Mesothelial cell of epicardium (in vitro differentiated cells): ENCODE measurements around the gene MPZL1. TPM values are rescaled to one million over a fixed set of nuclear protein-coding genes. Genes with fewer than 3 reads are reported as not detected.

Experiments
- DNase-seq, 2 experiments: peaks; one replicate each; pipeline ENCODE4 v3.0.0; 2021; ENCODE audit warnings: low spot score in 2 of 2; ENCODE audit not compliant: unreplicated experiment in 2 of 2
- H3K27ac Mint-ChIP-seq: 2 replicates; pipeline ENCODE4 v1.8.0; 2021; ENCODE audit warnings: mixed read lengths
- H3K27me3 Mint-ChIP-seq: 2 replicates; pipeline ENCODE4 v1.8.0; 2021; ENCODE audit warnings: low read depth, mixed read lengths
- H3K36me3 Mint-ChIP-seq: 2 replicates; pipeline ENCODE4 v1.8.0; 2021; ENCODE audit warnings: mixed read lengths
- H3K4me1 Mint-ChIP-seq: 2 replicates; pipeline ENCODE4 v1.8.0; 2021; ENCODE audit warnings: mixed read lengths
- H3K4me3 Mint-ChIP-seq: 2 replicates; pipeline ENCODE4 v1.8.0; 2021; ENCODE audit warnings: mild to moderate bottlenecking, moderate library complexity, mixed read lengths
- H3K9me3 Mint-ChIP-seq: 2 replicates; pipeline ENCODE4 v1.8.0; 2021; ENCODE audit warnings: mixed read lengths
- CTCF ChIP-seq: fragments of 200-600 bp; sonication (generic); IDR thresholded peaks from one replicate; pipeline ENCODE4 v1.5.0; 2021; ENCODE audit warnings: antibody characterized with exemption; ENCODE audit not compliant: unreplicated experiment
- total RNA-seq: library from RNA; stranded (reverse); gene quantifications from 3 replicates; pipeline ENCODE4 v1.2.1, GENCODE V29; 2021

The MPZL1 gene
- total RNA-seq, 1 donor from 2014 or later, result 138 TPM

- TF ChIP-seq CTCF, result no peak
- no peaks in the 10 kb centered on the region for H3K27me3 Mint-ChIP-seq
- H3K4me1 Mint-ChIP-seq, result peaks cover 15% of the 10 kb centered on the region
- no peak for DNase-seq
- H3K9me3 Mint-ChIP-seq, result no peaks in the 10 kb centered on the region
- H3K4me3 Mint-ChIP-seq, result no peak overlapping the region
- H3K36me3 Mint-ChIP-seq, result peaks cover 4% of the 10 kb centered on the region
- peak overlapping the region; percentile 76 for H3K27ac Mint-ChIP-seq
Measured at GRCh38 chr1:167756730-167757405, 35.1 kb downstream of the MPZL1 start.

- Mint-ChIP-seq H3K27ac (no peak overlapping the region), H3K4me1 (peaks cover 14% of the 10 kb centered on the region), H3K4me3 (no peak overlapping the region), H3K9me3 (no peaks in the 10 kb centered on the region), H3K36me3 (peaks cover 4% of the 10 kb centered on the region), H3K27me3 (no peaks in the 10 kb centered on the region)
- no peak for TF ChIP-seq CTCF
- no peak for DNase-seq
Measured at GRCh38 chr1:167757433-167758309, 35.9 kb downstream of the MPZL1 start.

GRCh38 chr1:167761400-167761799, 39.6 kb downstream of the MPZL1 start:
- peaks cover 16% of the 10 kb centered on the region for H3K4me1 Mint-ChIP-seq
- H3K9me3 Mint-ChIP-seq, result no peaks in the 10 kb centered on the region
- peaks cover 10% of the 10 kb centered on the region for H3K36me3 Mint-ChIP-seq
- no peak overlapping the region for H3K27ac Mint-ChIP-seq
- DNase-seq, result no peak
- TF ChIP-seq CTCF, result no peak
- no peak overlapping the region for H3K4me3 Mint-ChIP-seq
- H3K27me3 Mint-ChIP-seq, result no peaks in the 10 kb centered on the region

- Mint-ChIP-seq H3K9me3 (no peaks in the 10 kb centered on the region), H3K27ac (peak overlapping the region; percentile 18), H3K36me3 (peaks cover 14% of the 10 kb centered on the region), H3K4me3 (no peak overlapping the region), H3K27me3 (no peaks in the 10 kb centered on the region), H3K4me1 (peaks cover 11% of the 10 kb centered on the region)
- TF ChIP-seq CTCF, result no peak
- DNase-seq, result no peak
Measured at GRCh38 chr1:167762061-167762746, 40.4 kb downstream of the MPZL1 start.

- Mint-ChIP-seq H3K9me3 (no peaks in the 10 kb centered on the region), H3K4me1 (peaks cover 11% of the 10 kb centered on the region), H3K36me3 (peaks cover 23% of the 10 kb centered on the region), H3K27me3 (no peaks in the 10 kb centered on the region), H3K27ac (no peak overlapping the region), H3K4me3 (no peak overlapping the region)
- TF ChIP-seq CTCF, result no peak
- no peak for DNase-seq
Measured at GRCh38 chr1:167763525-167764220, 41.9 kb downstream of the MPZL1 start.
